HG02981 (cell line): ENCODE results near the gene KCTD1.
A peak's percentile ranks its signal among the peaks of the same experiment; 100 is the strongest.

Experiments used
- ATAC-seq: cut with Tn5 transposase; IDR thresholded peaks from one replicate; pipeline ENCODE4 v1.9.1; 2021; ENCODE audit warnings: mild to moderate bottlenecking, moderate library complexity; ENCODE audit not compliant: unreplicated experiment

Gene KCTD1

GRCh38 chr18:26434887-26435286 is 113.5 kb downstream of the KCTD1 start:
- no peak for ATAC-seq

GRCh38 chr18:26432651-26433424 is 115.5 kb downstream of the KCTD1 start:
- no peak for ATAC-seq

- ATAC-seq: no peak
Observed at GRCh38 chr18:26429535-26430226, 118.7 kb downstream of the KCTD1 start.

- no peak for ATAC-seq
Observed at GRCh38 chr18:26425148-26425531, 123.2 kb downstream of the KCTD1 start.

- no peak for ATAC-seq
Observed at GRCh38 chr18:26424428-26425147, 123.8 kb downstream of the KCTD1 start.

- no peak for ATAC-seq
Observed at GRCh38 chr18:26422472-26423162, 125.7 kb downstream of the KCTD1 start.

- ATAC-seq: no peak
Observed at GRCh38 chr18:26421931-26422330, 126.4 kb downstream of the KCTD1 start.

GRCh38 chr18:26421503-26421902 is 126.8 kb downstream of the KCTD1 start:
- no peak for ATAC-seq

- ATAC-seq: no peak
Observed at GRCh38 chr18:26419746-26420145, 128.6 kb downstream of the KCTD1 start.

GRCh38 chr18:26418225-26418624 is 130.1 kb downstream of the KCTD1 start:
- no peak for ATAC-seq

- no peak for ATAC-seq
Observed at GRCh38 chr18:26417190-26417589, 131.2 kb downstream of the KCTD1 start.

- ATAC-seq: no peak
Observed at GRCh38 chr18:26416652-26417150, 131.7 kb downstream of the KCTD1 start.

GRCh38 chr18:26415631-26416030 is 132.7 kb downstream of the KCTD1 start:
- ATAC-seq: no peak

- ATAC-seq: no peak
Observed at GRCh38 chr18:26414901-26415440, 133.4 kb downstream of the KCTD1 start.

GRCh38 chr18:26409091-26409490 is 139.3 kb downstream of the KCTD1 start:
- ATAC-seq: no peak

- no peak for ATAC-seq
Observed at GRCh38 chr18:26407736-26408601, 140.4 kb downstream of the KCTD1 start.

- ATAC-seq: no peak
Observed at GRCh38 chr18:26406854-26407517, 141.4 kb downstream of the KCTD1 start.

- ATAC-seq: no peak
Observed at GRCh38 chr18:26406324-26406723, 142.0 kb downstream of the KCTD1 start.

- peak; percentile 73 for ATAC-seq
Observed at GRCh38 chr18:26405190-26405801, 143.1 kb downstream of the KCTD1 start.
